Panc1 (cell line): ENCODE results near the gene ACOT2. TPM values are rescaled to one million over a fixed set of nuclear protein-coding genes. Genes with fewer than 3 reads are reported as not detected.

Source experiments
- ATAC-seq: fragments of 200-7000 bp; cut with Tn5 transposase; 2 replicates; pipeline ENCODE4 v1.9.1; 2020; ENCODE audit warnings: mild to moderate bottlenecking, moderate library complexity
- BruUV-seq: library from RNA; stranded (reverse); fragments of 400-500 nt; replicated peaks from 2 replicates; lab custom pipeline; 2021; lab: Mats Ljungman, UMichigan
- CTCF ChIA-PET: fragments of 300-600 bp; sonication (Branson Sonifier 250); formaldehyde crosslinking; loops from one replicate; lab custom pipeline; 2022; ENCODE audit warnings: antibody characterized with exemption; lab: Charles Lee
- POLR2A ChIA-PET: fragments of 300-600 bp; sonication (Branson Sonifier 250); formaldehyde crosslinking; loops from one replicate; lab custom pipeline; 2022; ENCODE audit warnings: antibody characterized with exemption; lab: Charles Lee
- DNase-seq: peaks from one replicate; pipeline ENCODE4 v3.0.0-alpha.2; 2010; ENCODE audit warnings: low read depth, low spot score
- H3K27ac ChIP-seq: 2 replicates; pipeline ENCODE4 v1.5.1; 2011; ENCODE audit warnings: mild to moderate bottlenecking, low read length, inconsistent platforms
- H3K27me3 ChIP-seq: fragments of 200-500 bp; sonication (Bioruptor generic); 2 replicates; pipeline ENCODE4 v1.6.0; 2014; ENCODE audit warnings: low read length, inconsistent platforms; ENCODE audit not compliant: control insufficient read depth, insufficient read depth
- H3K36me3 ChIP-seq: fragments of 200-500 bp; sonication (Bioruptor generic); 2 replicates; pipeline ENCODE4 v1.5.1; 2014; ENCODE audit warnings: inconsistent platforms, mild to moderate bottlenecking, low read length, moderate library complexity; ENCODE audit not compliant: control insufficient read depth, insufficient read depth
- H3K4me1 ChIP-seq: 2 replicates; pipeline ENCODE4 v1.5.1; 2011; ENCODE audit warnings: inconsistent platforms, mild to moderate bottlenecking, low read length, moderate library complexity; ENCODE audit not compliant: control insufficient read depth, insufficient read depth
- H3K4me3 ChIP-seq, 2 experiments: 2 replicates each; pipeline ENCODE4 v1.5.1; 2011 to 2012; ENCODE audit warnings: low read depth in 2 of 2, low read length in 2 of 2, mild to moderate bottlenecking in 2 of 2, inconsistent platforms in 1 of 2, moderate library complexity in 1 of 2
- H3K9me3 ChIP-seq: fragments of 200-500 bp; sonication (Bioruptor generic); 2 replicates; pipeline ENCODE4 v1.5.1; 2014; ENCODE audit warnings: low read depth, mild to moderate bottlenecking, inconsistent platforms, low read length, moderate library complexity; ENCODE audit not compliant: control insufficient read depth, insufficient read depth
- CTCF ChIP-seq: fragments of 450-650 bp; IDR thresholded peaks from 2 replicates; pipeline ENCODE4 v1.5.1; 2017; ENCODE audit warnings: mild to moderate bottlenecking
- POLR2AphosphoS5 ChIP-seq: IDR thresholded peaks from 2 replicates; pipeline ENCODE4 v1.6.1; 2012; ENCODE audit warnings: mild to moderate bottlenecking, low read depth, low read length, moderate library complexity
- REST ChIP-seq, 2 experiments: IDR thresholded peaks; 2 replicates each; pipeline ENCODE4 v1.6.1; 2011 to 2012; ENCODE audit warnings: low read depth in 2 of 2, control low read depth in 1 of 2, low read length in 1 of 2, mild to moderate bottlenecking in 1 of 2, moderate library complexity in 1 of 2; ENCODE audit not compliant: insufficient read depth in 1 of 2
- SIN3A ChIP-seq: IDR thresholded peaks from 2 replicates; pipeline ENCODE4 v1.6.1; 2012; ENCODE audit warnings: low read depth, mild to moderate bottlenecking, low read length, moderate library complexity, borderline replicate concordance; ENCODE audit not compliant: insufficient read depth
- TCF7L2 ChIP-seq: IDR thresholded peaks from 2 replicates; pipeline ENCODE4 v1.6.1; 2011; ENCODE audit warnings: mild to moderate bottlenecking, low read depth, low read length, inconsistent platforms
- in situ Hi-C: cut with HindIII; loops from 2 replicates; pipeline ENCODE4 v1.10.0; 2016; ENCODE audit warnings: low sequenced_read_pairs, low pct_unique_long_range_greater_than_20kb
- intact Hi-C: fragments of 100-400 bp; cut with micrococcal nuclease; formaldehyde crosslinking; loops from one replicate; pipeline ENCODE4 v1.10.0; 2022; ENCODE audit not compliant: unreplicated experiment
- total RNA-seq: library from RNA; stranded (reverse); gene quantifications from one replicate; pipeline ENCODE4 v1.2.1, GENCODE V29; 2021; ENCODE audit not compliant: unreplicated experiment

Gene ACOT2
- total RNA-seq, 1 experiment from 2014 or later, result 24.9 TPM

GRCh38 chr14:73616831-73617230 lies 47.8 kb downstream of the ACOT2 start:
- in situ Hi-C loops, result no loop called here
- H3K27me3 ChIP-seq, result no peaks in the 10 kb centered on the region

GRCh38 chr14:73619524-73619923 lies 50.5 kb downstream of the ACOT2 start:
- H3K27ac ChIP-seq, result no peak overlapping the region
- no peaks in the 10 kb centered on the region for H3K9me3 ChIP-seq
- no peaks in the 10 kb centered on the region for H3K4me1 ChIP-seq
- H3K36me3 ChIP-seq, result no peaks in the 10 kb centered on the region
- in situ Hi-C loops, result no loop called here
- intact Hi-C loops, result no loop called here
- POLR2A ChIA-PET, result no interaction called here
- no peak for TF ChIP-seq CTCF
- TF ChIP-seq POLR2AphosphoS5, result no peak
- TF ChIP-seq TCF7L2, result no peak
- no peak for TF ChIP-seq SIN3A
- no peak for TF ChIP-seq REST (IDR thresholded peaks at IDR 0.05; ENCODE audit: insufficient read depth in 1 of 2, low read depth in 2 of 2, low read length in 1 of 2)
- CTCF ChIA-PET, result no interaction called here
- H3K27me3 ChIP-seq, result no peaks in the 10 kb centered on the region
- H3K4me3 ChIP-seq, result no peak overlapping the region
- no peak for ATAC-seq
- no TSS peak for BruUV-seq
- no peak for DNase-seq

More at GRCh38 chr14:73616831-73617230, 47.8 kb downstream of the ACOT2 start:
- POLR2A ChIA-PET, result no interaction called here
- BruUV-seq, result no TSS peak
- Histone ChIP-seq H3K27ac (no peak overlapping the region), H3K9me3 (no peaks in the 10 kb centered on the region), H3K4me1 (0 out of 2 replicates have a peak, but pooled peaks cover 2% of the 10 kb centered on the region), H3K36me3 (no peaks in the 10 kb centered on the region), H3K4me3 (no peak overlapping the region)
- TF ChIP-seq TCF7L2, result no peak
- TF ChIP-seq SIN3A, result no peak
- no peak for TF ChIP-seq POLR2AphosphoS5
- TF ChIP-seq REST (IDR thresholded peaks at IDR 0.05; ENCODE audit: insufficient read depth in 1 of 2, low read depth in 2 of 2, low read length in 1 of 2), result no peak
- DNase-seq (no peak), ATAC-seq (no peak)
- intact Hi-C loops, result no loop called here
- CTCF ChIA-PET, result no interaction called here
